GM19452 (cell line): ENCODE measurements around the gene CUX1.
"Not testable (repeated sequence)": the region's sequence is repeated elsewhere in the genome, so short reads cannot be mapped to it uniquely, and the experiment has no call there.

ENCODE experiments used
- ATAC-seq: cut with Tn5 transposase; IDR thresholded peaks from one replicate; pipeline ENCODE4 v1.9.1; 2021; ENCODE audit not compliant: unreplicated experiment

The CUX1 gene

DNA sequence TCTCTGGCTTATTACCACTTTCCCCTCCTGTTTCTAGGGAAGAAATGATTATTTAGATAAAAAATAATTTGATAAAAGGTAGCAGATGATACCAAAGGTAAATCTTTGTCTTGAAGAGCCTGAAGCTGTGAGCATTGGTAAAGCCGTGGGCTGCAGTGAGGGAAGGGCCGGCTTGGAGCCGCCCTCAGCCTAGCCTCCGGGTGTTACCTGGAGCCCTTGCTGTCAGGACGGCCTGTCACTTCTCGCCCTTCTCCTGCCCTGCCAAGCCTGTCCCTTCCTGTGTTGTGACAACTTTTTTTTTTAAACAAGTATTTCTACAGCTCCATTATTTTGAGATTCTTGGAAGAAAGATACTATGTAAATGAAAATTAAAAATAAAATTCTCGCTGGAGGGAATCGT is 7.0 kb downstream of the CUX1 start:
- no peak for ATAC-seq

DNA sequence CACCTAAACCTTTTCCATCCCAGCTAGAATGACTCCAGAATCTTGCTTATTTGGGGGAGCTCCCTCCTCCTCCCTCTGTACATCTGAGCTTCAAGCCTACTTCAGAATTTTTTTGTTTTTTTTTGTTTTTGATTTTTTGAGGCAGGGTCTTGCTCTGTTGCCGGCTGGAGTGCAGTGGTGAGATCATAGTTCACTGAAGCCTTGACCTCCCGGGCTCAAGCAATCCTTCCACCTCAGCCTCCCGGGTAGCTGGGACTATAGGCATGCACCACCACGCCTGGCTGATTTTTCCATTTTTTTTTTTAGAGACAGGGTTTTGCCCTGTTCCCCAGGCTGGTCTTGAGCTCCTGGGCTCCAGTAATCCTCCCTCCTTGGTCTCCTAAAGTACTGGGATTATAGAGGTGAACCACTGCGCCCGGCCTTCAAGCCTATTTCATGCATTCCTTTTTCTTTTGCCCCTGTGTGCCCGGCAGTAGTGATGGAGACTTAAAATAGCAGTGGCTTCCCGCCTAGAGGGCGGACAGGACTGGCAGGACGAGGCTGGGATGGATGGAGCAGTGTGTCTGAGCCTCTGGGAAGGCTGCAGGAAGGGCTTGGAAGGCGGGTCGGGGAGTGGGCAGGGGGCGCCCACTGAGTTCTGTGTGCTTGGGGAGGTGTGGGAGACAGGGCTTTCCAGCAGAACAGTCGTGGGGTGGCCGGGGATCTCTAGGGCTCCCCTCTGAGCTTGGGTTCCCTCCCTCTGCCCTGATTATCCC is 8.8 kb downstream of the CUX1 start:
- no peak for ATAC-seq

DNA sequence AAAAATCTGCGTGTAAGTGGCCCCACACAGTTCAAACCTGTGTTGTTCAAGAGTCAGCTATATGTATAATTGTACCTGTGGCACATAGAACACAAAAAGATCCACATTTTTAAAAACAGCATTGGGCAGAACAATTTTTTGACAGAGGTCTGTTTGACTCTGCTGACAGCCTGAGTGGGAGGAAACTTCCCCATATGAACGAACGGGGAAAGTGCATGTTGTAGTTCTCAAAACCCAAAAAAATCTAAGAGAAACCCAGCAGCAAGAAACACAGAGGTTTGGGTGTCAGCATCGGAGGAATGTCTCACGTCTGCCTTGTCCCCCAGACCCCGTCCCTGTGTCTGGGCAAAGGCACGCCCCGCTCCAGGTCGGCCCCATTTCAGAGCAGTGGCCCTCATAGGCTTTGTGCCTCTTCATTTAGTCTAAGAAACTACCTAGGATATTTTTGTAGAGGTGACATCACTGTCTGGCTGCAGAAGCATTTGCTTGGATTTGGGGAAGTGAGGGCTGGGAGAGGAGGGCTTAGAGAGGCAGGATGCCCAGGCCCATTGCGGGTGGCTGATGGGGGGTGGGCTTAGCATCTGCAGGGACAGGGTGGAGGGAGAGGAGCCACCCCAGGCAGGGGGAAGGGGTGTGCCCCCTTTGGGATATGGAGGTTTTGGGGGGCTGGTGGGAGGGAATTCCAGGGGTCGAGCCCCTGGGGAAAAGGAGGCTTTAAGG is 11.0 kb downstream of the CUX1 start:
- no peak for ATAC-seq

DNA sequence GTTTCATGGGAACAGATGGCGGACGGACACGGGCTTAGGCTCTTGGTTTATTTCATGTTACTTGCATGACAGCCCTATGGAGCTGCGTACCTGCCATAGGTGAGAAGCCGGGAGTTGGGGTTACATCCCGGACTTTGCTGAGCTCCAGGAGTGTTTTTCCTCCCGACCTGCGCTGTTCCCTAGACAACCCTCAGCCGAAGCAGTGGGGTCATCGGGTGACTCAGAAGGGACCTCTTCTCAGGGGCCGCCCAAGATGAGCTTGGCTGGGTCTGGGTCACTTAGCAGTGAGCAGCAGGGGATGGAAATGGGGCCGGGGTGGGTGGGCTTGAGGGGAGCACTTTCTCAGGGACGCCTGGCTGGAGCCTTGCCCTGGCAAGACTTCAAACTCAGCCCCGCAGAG is 11.9 kb downstream of the CUX1 start:
- ATAC-seq, result no peak

DNA sequence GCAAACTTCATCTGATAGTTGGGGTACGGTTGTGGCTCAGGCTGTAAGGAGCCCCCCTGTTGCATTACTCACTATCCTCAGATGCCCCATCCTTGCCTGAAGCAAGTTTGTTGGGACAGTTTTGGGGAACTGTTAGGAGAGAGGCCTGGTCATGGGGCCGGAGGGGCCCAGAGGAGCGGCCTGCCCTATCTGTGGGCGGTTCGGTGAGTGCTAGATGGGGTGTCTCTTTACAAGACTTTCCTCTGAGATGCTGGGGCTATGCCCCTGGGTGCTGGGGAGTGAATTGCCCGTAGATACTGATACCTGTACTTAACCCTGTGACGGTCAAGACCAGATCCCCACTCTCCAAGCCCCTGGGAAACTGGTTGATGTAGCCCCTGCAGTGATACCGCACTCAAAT is 12.4 kb downstream of the CUX1 start:
- no peak for ATAC-seq

DNA sequence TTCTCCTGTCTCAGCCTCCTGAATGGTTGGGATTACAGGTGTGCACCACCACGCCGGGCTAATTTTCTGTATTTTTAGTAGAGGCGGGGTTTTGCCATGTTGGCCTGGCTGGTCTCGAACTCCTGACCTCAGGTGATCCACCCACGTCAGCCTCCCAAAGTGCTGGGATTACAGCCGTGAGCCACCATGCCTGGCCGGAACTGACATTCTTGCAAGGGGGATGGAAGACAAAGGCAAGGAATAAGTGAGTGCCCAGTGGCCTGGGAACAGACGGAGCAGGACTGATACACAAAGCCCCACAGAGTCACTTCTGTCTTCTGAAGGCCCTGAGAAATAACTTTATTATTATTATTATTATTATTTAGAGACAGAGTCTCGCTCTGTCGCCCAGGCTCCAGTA is 14.0 kb downstream of the CUX1 start:
- ATAC-seq, result not testable (repeated sequence)

DNA sequence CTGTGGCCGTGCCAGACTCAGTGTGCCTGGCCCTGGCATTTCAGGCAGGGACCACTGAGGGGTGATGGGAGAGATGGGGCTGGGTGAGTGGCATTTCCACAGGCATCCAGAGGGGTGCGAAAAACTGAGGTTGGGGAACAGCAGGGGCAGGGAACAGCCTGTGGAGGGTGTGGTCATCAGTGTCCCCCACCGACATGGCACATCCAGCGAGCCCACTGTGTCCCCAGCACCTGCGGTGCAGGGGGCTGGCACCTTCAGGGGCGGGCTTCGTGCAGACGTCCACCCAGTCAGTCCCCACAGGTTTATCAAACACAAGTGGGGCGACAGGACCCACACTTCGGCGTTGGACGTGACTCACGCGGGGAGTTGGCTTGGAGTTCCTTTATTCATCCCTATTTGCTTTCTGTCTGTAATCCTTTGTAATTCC is 14.8 kb downstream of the CUX1 start:
- ATAC-seq, result no peak

DNA sequence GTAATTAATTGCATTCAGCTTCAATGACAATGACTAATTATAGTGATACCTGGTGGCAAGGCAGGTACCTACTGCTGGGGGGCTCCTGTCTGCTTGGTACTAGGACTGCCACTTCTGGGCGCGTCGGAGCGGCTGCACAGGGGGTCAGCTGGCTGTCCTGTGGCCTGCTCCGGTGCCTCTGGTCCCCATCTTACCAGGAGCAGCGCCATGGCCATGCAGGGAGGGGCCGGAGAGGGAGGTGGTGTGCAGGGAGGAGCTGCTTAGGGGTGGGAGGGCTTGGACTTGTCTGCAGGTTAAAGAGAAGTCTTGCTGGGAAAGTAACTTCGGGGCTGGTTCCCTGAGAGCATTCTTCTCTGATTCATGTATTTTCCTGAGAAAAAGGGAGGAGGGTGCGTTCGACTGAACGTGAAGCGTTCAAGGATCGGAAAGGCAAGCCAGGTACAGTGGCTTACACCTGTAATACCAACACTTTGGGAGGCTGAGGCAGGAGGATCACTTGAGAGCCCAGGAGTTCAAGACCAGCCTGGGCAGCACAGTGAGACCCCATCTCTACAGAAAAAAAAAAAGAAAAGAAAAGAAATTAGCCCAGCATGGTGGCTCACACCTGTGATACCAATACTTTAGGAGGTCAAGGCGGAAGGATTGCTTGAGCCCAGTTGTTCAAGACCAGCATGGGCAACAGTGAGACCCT is 15.4 kb downstream of the CUX1 start:
- no peak for ATAC-seq

DNA sequence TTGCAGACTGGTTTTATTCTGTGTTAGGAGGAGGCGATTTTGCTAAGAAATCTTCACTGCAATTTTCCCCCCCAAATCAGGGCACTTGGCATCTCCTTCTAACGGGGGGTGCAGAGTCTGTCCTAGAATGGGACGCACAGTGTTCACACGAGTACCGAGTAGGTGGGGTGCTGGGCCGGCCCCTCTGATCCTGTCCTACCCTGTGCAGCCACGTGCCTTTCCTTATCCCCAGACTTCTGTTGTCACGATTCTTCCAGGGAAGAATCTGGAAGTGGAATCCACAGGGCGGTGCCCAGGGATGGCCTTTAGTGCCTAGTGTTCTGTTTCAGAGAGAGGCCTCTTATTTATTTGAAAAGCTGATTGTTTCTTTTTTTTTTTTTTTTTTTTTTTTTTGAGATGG is 16.4 kb downstream of the CUX1 start:
- no peak for ATAC-seq

DNA sequence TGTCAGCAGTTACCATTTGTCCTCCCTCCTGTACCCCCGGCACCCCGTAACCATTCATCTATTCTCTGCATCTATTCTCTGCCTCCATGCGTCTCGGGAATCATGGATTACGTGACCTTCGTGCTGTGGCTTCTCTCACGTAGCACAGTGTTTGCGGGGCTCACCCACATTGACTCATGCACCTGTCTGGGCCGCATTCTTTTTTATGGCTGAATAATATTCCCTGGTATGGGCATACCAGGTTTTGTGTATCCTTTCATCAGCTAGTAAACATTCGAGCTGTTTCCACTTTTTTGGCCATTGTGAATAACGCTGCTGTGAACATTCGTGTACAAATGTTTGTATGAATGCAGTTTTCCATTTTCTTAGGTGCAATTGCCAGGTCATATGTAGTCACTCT is 17.7 kb downstream of the CUX1 start:
- ATAC-seq, result no peak

DNA sequence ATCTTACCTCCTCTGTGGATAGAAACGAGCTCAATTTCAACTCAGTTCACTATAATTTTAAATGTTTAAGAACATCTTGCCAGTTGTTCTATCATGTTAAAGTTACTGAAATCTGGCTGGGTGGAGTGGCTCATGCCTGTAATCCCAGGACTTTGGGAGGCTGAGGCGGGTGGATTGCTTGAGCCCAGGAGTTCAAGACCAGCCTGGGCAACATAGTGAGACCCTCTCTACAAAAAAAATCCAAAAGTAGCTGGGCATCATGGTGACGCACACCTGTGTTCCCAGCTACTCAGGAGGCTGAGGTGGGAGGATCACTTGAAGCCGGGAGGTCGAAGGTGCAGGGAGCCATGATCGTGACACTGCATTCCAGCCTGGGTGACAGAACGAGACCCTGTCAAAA is 20.0 kb downstream of the CUX1 start:
- ATAC-seq, result not testable (repeated sequence)

DNA sequence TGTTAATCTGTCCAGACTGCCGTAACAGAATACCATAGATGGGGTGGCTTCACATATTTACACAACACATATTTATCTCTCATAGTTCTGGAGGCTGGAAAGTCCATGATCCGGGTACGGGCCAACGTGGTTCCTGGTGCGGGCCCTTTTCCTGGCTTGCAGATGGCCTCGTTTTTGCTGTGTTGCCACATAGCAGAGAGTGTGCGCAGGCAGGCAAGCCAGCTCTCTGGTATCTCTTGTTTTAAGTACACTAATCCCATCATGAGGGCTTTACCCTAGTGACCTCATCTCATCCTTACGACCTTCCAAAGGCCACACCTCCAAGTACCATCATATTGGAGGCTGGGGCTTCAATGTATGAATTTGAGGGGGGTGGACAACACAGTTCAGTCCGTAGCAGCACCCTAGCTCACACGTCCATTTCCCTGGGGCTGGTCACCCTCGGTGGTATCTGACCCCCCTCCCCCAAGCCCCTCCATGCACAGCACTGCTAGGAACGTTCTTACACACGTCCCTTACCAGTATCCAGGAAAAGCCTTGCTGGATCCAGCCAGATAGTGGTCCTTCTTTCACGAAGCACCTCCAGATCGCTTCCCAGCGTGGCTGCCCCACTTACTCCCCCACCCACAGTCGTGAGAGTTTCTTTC is 21.5 kb downstream of the CUX1 start:
- ATAC-seq, result no peak

DNA sequence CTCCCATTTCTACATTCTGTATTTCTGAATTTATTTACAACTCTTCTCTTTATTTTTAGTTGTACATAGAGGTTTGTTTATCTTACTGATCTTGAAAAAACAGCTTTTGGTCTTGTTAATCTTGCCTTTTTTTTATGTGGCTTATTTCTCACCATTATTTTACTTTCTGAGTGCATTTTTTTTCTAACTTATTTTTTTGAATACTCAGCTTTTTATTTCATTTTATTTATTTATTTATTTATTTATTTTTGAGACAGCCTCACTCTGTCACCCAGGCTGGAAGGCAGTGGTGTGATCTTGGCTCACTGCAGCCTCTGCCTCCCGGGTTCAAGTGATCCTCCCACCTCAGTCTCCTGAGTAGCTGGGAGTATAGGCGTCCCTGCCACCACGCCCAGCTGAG is 23.9 kb downstream of the CUX1 start:
- no peak for ATAC-seq

DNA sequence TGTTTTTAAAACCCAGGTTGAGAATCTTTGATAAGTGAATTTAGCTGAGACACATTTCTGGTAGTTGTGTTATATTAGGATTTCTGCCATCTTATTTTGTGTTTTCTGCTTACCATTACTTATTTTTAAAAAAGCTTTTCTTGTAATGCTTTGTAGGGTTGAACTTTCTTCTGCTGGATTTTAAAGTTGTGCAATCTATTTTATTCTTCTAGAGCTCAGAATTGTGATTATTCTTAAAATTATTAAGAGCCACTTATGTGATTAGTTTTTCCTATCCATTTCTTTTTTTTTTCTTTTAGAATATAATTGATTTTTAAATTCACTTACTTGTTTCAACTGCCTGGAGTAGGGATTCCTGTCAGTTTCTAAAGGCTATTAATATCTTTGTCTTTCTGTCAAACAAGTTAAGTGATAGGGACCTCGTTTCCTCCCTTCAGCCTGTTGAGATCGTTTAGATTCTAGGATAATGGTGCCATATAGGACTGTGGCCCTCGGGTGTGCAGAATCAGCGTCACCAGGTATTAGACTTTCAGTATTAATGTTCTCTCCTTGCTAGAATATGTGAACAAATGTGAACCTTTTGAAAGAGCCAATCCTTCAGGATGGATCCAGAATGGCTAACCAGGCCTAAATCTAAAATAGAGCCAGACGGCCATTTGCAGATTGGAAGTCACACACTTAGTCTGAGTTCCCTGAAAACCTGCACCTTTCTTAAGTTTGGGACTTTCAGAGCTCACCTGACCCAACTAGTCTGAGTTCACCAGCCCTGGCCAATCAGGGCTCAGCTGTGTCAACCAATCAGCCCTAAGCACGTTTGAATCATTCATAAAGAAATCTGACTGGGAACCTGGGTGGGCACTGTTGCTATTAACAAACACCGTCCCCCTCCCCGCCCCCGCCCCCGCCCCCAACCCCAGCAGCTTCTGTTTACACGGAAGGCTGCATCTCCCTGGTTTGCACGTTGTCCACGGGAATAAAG is 26.2 kb downstream of the CUX1 start:
- no peak for ATAC-seq

DNA sequence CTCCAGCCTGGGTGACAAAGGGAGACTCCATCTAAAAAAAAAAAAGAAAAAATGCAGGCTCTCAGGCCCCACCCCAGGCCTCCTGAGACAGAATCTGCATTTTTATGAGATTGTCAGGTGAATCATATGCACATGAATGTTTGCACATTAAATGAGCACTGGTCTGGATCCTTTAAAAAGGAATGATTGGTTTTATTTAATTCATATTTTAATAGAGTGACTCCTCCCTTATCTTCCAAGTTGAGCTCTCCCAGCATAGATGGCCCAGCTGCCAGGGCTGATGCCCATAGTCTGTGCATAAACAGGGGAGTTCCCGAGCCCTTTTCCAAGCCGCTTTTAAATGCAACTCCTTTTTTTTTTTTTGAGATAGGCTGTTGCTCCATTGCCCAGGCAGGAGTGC is 28.5 kb downstream of the CUX1 start:
- no peak for ATAC-seq

DNA sequence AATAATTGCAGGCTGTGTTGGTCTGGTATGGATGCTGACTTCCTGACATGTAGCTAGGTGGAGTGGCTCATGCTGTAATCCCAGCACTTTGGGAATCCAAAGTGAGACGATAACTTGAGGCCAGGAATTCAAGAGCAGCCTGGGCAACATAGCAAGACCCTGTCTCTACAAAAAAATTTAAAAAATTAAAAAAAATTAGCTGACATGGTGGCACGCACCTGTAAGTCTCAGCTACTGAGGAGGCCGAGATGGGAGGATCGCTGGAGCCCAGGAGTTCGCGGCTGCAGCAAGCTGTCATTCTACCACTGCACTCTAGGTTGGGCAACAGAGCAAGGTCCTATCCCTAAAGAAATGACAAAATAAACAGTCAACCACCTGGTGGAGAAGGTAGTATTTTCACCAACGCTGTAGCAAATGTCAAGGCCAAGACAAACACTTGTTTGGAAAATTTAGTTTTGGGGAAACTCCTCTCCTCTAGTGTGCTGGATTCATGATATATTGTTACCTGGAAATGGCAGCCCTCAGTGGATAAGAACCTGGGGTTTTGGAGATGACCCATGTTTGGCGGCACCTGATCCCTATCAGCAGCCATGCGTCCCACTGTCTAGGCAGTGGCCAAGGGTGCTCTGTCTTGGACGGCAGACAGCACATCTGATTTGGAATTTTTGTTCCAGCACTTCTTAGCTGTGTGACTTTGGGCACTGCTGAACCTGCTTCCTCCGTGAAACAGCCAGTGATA is 29.5 kb downstream of the CUX1 start:
- no peak for ATAC-seq

DNA sequence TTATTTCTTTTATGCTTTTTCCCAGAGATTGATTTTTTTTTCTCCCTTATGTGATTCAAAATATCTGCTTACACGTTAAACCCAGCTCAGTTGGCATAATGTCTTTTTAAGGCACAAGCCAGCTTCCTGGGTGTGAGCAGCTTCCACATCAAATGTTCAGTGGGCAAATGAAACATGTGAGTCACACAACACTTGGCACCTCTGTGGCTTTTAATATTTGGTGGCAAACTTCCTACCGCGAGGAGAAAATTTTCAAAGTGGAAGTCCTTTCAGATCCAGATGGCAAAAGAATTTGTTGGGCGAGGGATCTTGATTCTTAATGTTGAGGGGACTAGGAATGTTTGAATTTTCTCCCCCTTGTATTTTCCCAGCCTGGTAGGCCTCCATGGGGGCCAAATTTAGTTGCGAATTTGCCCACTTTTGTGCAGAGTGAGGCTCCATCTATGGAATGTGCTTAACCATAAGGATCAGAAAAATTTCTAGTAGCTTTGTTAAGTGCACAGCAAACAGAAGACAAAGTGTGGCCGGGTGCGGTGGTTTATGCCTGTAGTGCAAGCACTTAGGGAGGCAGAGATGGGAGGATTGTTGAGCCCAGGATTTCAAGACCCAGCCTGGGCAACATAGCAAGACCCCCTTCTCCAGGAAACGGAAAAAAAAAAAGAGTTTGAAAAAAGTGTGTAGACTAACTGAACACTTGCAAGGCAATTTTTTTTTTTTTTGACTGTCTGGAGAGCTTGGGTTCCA is 31.0 kb downstream of the CUX1 start:
- no peak for ATAC-seq

DNA sequence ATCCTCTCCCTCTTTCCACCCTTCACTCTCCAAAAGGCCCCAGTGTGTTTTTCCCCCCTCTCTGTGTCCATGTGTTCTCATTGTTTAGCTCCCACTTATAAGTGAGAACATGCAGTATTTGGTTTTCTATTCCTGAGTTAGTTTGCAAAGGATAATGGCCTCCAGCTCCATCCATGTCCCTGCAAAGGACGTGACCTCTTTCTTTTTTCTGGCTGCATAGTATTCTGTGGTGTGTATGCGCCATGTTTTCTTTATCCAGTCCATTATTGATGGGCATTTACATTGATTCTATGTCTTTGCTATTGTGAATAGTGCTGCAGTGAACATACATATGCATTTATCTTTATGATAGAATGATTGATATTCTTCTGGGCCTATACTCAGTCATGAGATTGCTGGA is 31.9 kb downstream of the CUX1 start:
- not testable (repeated sequence) for ATAC-seq

DNA sequence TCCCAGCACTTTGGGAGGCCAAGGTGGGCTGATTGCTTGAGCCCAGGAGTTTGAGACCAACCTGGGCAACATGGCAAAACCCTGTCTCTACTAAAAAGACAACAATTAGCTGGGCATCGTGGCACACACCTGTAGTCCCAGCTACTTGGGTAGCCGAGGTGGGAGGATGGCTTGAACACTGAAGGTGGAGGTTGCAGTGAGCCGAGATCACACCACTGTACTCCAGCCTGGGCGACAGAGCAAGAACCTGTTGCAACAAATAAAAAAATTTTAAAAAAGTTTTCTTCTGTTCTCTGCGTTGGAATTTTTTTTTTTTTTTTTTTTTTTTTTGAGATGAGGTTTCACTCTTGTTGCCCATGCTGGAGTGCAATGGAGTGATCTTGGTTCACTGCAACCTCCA is 34.9 kb downstream of the CUX1 start:
- not testable (repeated sequence) for ATAC-seq
